HEK293T (cell line): ENCODE results near the gene DOK6.

Experiments
- BHLHE40 ChIP-seq: fragments of 450-650 bp; IDR thresholded peaks from 2 replicates; pipeline ENCODE4 v1.6.1; 2016; ENCODE audit warnings: mild to moderate bottlenecking, moderate library complexity, borderline replicate concordance
- CTBP1 ChIP-seq: fragments of 450-650 bp; IDR thresholded peaks from 2 replicates; pipeline ENCODE4 v1.6.1; 2016; ENCODE audit warnings: borderline replicate concordance
- ELF4 ChIP-seq: fragments of 450-650 bp; IDR thresholded peaks from 2 replicates; pipeline ENCODE4 v1.6.1; 2017; ENCODE audit warnings: antibody characterized with exemption
- FOXM1 ChIP-seq: fragments of 450-650 bp; IDR thresholded peaks from 2 replicates; pipeline ENCODE4 v1.6.1; 2017; ENCODE audit warnings: mild to moderate bottlenecking, borderline replicate concordance
- L3MBTL2 ChIP-seq: fragments of 450-650 bp; conservative IDR thresholded peaks from 2 replicates; pipeline ENCODE4 v1.6.1; 2016; ENCODE audit warnings: mild to moderate bottlenecking
- LEF1 ChIP-seq: fragments of 450-650 bp; IDR thresholded peaks from 2 replicates; pipeline ENCODE4 v1.6.1; 2017; ENCODE audit warnings: mild to moderate bottlenecking, borderline replicate concordance
- PKNOX1 ChIP-seq: fragments of 450-650 bp; IDR thresholded peaks from 2 replicates; pipeline ENCODE4 v1.6.1; 2016
- SP1 ChIP-seq: fragments of 450-650 bp; IDR thresholded peaks from 2 replicates; pipeline ENCODE4 v1.6.1; 2017
- SUZ12 ChIP-seq: fragments of 450-650 bp; IDR thresholded peaks from 2 replicates; pipeline ENCODE4 v1.6.1; 2016; ENCODE audit warnings: mild to moderate bottlenecking
- TARDBP ChIP-seq: fragments of 450-650 bp; IDR thresholded peaks from 2 replicates; pipeline ENCODE4 v1.6.1; 2016
- ZNF384 ChIP-seq: fragments of 450-650 bp; IDR thresholded peaks from 2 replicates; pipeline ENCODE4 v1.6.1; 2016

- no peak for TF ChIP-seq SUZ12
- no peak for TF ChIP-seq PKNOX1
- no peak for TF ChIP-seq CTBP1
- TF ChIP-seq ELF4 = no peak
- no peak for TF ChIP-seq SP1
- TF ChIP-seq L3MBTL2 = no peak
- no peak for TF ChIP-seq BHLHE40
- no peak for TF ChIP-seq FOXM1
- no peak for TF ChIP-seq ZNF384
- no peak for TF ChIP-seq LEF1
- TF ChIP-seq TARDBP = no peak
Measured at GRCh38 chr18:69528435-69528834, 127.7 kb downstream of the DOK6 start.
